RKO (cell line): ENCODE measurements around the gene COX10.
"Not testable (repeated sequence)": the region's sequence is repeated elsewhere in the genome, so short reads cannot be mapped to it uniquely, and the experiment has no call there.

Experiments
- DNase-seq: peaks from one replicate; pipeline ENCODE4 v3.0.0-alpha.2; 2016; ENCODE audit warnings: low spot score

COX10 gene

GRCh38 chr17:14205992-14206461 is 136.7 kb downstream of the COX10 start:
- no peak for DNase-seq

GRCh38 chr17:14206891-14207290 is 137.6 kb downstream of the COX10 start:
- no peak for DNase-seq

- no peak for DNase-seq
Observed at GRCh38 chr17:14207791-14208190, 138.5 kb downstream of the COX10 start.

- no peak for DNase-seq
Observed at GRCh38 chr17:14209215-14209614, 139.9 kb downstream of the COX10 start.

- DNase-seq, result no peak
Observed at GRCh38 chr17:14211246-14211645, 141.9 kb downstream of the COX10 start.

- DNase-seq, result no peak
Observed at GRCh38 chr17:14211801-14212200, 142.5 kb downstream of the COX10 start.

- no peak for DNase-seq
Observed at GRCh38 chr17:14212401-14212800, 143.1 kb downstream of the COX10 start.

- no peak for DNase-seq
Observed at GRCh38 chr17:14214271-14214670, 145.0 kb downstream of the COX10 start.

GRCh38 chr17:14222611-14223010 is 153.3 kb downstream of the COX10 start:
- no peak for DNase-seq

- DNase-seq, result no peak
Observed at GRCh38 chr17:14225254-14225980, 156.1 kb downstream of the COX10 start.

- no peak for DNase-seq
Observed at GRCh38 chr17:14227052-14227451, 157.7 kb downstream of the COX10 start.

- no peak for DNase-seq
Observed at GRCh38 chr17:14228903-14229302, 159.6 kb downstream of the COX10 start.

- not testable (repeated sequence) for DNase-seq
Observed at GRCh38 chr17:14231187-14231586, 161.9 kb downstream of the COX10 start.

GRCh38 chr17:14235047-14235446 is 165.7 kb downstream of the COX10 start:
- not testable (repeated sequence) for DNase-seq

GRCh38 chr17:14236032-14236431 is 166.7 kb downstream of the COX10 start:
- DNase-seq, result not testable (repeated sequence)

GRCh38 chr17:14236762-14237161 is 167.5 kb downstream of the COX10 start, which contains the start of gene CDRT15:
CDRT15 (minus strand) TSS chr17:14236862; CDS start chr17:14236833, 29 bp downstream.
- not testable (repeated sequence) for DNase-seq

GRCh38 chr17:14239271-14239670 is 170.0 kb downstream of the COX10 start:
- DNase-seq, result not testable (repeated sequence)

- no peak for DNase-seq
Observed at GRCh38 chr17:14245002-14245401, 175.7 kb downstream of the COX10 start.

- DNase-seq, result no peak
Observed at GRCh38 chr17:14245629-14246028, 176.3 kb downstream of the COX10 start.
